Neural cell (in vitro differentiated cells): ENCODE results near the gene KRTAP12-2. TPM values are rescaled to one million over a fixed set of nuclear protein-coding genes. Genes with fewer than 3 reads are reported as not detected.

Experiments used
- H2AFZ ChIP-seq: fragments of 200-600, 300-800 bp; sonication (generic), shearing (Covaris generic); 2 replicates; pipeline ENCODE4 v1.6.0; 2014; ENCODE audit warnings: low read depth, mild to moderate bottlenecking, antibody characterized with exemption, low read length, moderate library complexity
- H3F3A ChIP-seq: fragments of 200-600 bp; shearing (Covaris generic); 2 replicates; pipeline ENCODE4 v1.6.1; 2016; ENCODE audit warnings: mild to moderate bottlenecking, moderate library complexity, mixed read lengths, antibody characterized with exemption, low read length; ENCODE audit not compliant: insufficient read depth, poor library complexity, severe bottlenecking
- H3K27ac ChIP-seq: fragments of 200-600, 300-800 bp; sonication (generic), shearing (Covaris generic); 2 replicates; pipeline ENCODE4 v1.5.1; 2014; ENCODE audit warnings: mild to moderate bottlenecking, low read length, moderate library complexity
- H3K27me3 ChIP-seq: fragments of 300-800, 200-600 bp; sonication (generic), shearing (Covaris generic); 2 replicates; pipeline ENCODE4 v1.6.0; 2014; ENCODE audit warnings: mild to moderate bottlenecking, low read depth, low read length, moderate library complexity; ENCODE audit not compliant: insufficient read depth
- H3K36me3 ChIP-seq: fragments of 300-800, 200-600 bp; sonication (generic), shearing (Covaris generic); 2 replicates; pipeline ENCODE4 v1.5.1; 2014; ENCODE audit warnings: mild to moderate bottlenecking, antibody characterized with exemption, low read length, moderate library complexity; ENCODE audit not compliant: insufficient read depth
- H3K4me2 ChIP-seq: fragments of 300-800, 200-600 bp; sonication (generic), shearing (Covaris generic); 2 replicates; pipeline ENCODE4 v1.6.0; 2014; ENCODE audit warnings: mild to moderate bottlenecking, low read length
- H3K4me3 ChIP-seq: fragments of 300-800, 200-600 bp; sonication (generic), shearing (Covaris generic); 2 replicates; pipeline ENCODE4 v1.5.1; 2014; ENCODE audit warnings: mild to moderate bottlenecking, low read length, moderate library complexity
- H3K79me2 ChIP-seq: fragments of 200-600 bp; shearing (Covaris generic); replicated peaks from 2 replicates; pipeline ENCODE4 v1.6.0; 2014; ENCODE audit warnings: mild to moderate bottlenecking, low read length, moderate library complexity; ENCODE audit not compliant: insufficient read depth
- H3K9ac ChIP-seq: fragments of 300-800, 200-600 bp; sonication (generic), shearing (Covaris generic); 2 replicates; pipeline ENCODE4 v1.6.1; 2016; ENCODE audit warnings: mild to moderate bottlenecking, low read length, mixed read lengths
- H3K9me2 ChIP-seq: fragments of 200-600 bp; shearing (Covaris generic); 2 replicates; pipeline ENCODE4 v1.6.1; 2016; ENCODE audit warnings: mild to moderate bottlenecking, low read length, mixed read lengths; ENCODE audit not compliant: insufficient read depth
- H3K9me3 ChIP-seq: fragments of 200-600, 300-800 bp; sonication (generic), shearing (Covaris generic); 2 replicates; pipeline ENCODE4 v1.6.1; 2016; ENCODE audit warnings: mild to moderate bottlenecking, mixed run types, low read length, moderate library complexity, mixed read lengths
- H4K20me1 ChIP-seq: fragments of 200-600 bp; shearing (Covaris generic); 2 replicates; pipeline ENCODE4 v1.6.1; 2016; ENCODE audit warnings: mild to moderate bottlenecking, mixed run types; ENCODE audit not compliant: insufficient read depth
- CTCF ChIP-seq: fragments of 450-650 bp; IDR thresholded peaks from 2 replicates; pipeline ENCODE4 v1.5.1; 2014; ENCODE audit warnings: antibody characterized with exemption, mild to moderate bottlenecking, moderate library complexity; ENCODE audit not compliant: poor library complexity, severe bottlenecking
- EP300 ChIP-seq: fragments of 450-650 bp; conservative IDR thresholded peaks from 2 replicates; pipeline ENCODE4 v1.6.1; 2014; ENCODE audit warnings: antibody characterized with exemption, mild to moderate bottlenecking, moderate library complexity; ENCODE audit not compliant: poor library complexity, severe bottlenecking
- EZH2 ChIP-seq: fragments of 200-600, 300-800 bp; shearing (Covaris generic), sonication (generic); IDR thresholded peaks from 2 replicates; pipeline ENCODE4 v1.6.1; 2014; ENCODE audit warnings: antibody characterized with exemption, low read length, borderline replicate concordance, mild to moderate bottlenecking; ENCODE audit not compliant: insufficient read depth, poor library complexity, severe bottlenecking
- MXI1 ChIP-seq: fragments of 450-650 bp; conservative IDR thresholded peaks from 2 replicates; pipeline ENCODE4 v1.6.1; 2014; ENCODE audit warnings: antibody characterized with exemption, mild to moderate bottlenecking; ENCODE audit not compliant: poor library complexity, severe bottlenecking
- POLR2AphosphoS5 ChIP-seq: IDR thresholded peaks from 2 replicates; pipeline ENCODE4 v1.6.1; 2012
- RAD21 ChIP-seq: fragments of 450-650 bp; conservative IDR thresholded peaks from 2 replicates; pipeline ENCODE4 v1.6.1; 2014; ENCODE audit warnings: antibody characterized with exemption, mild to moderate bottlenecking, moderate library complexity
- REST ChIP-seq: IDR thresholded peaks from 2 replicates; pipeline ENCODE4 v1.6.1; 2012; ENCODE audit warnings: borderline replicate concordance
- SMC3 ChIP-seq: fragments of 450-650 bp; conservative IDR thresholded peaks from 2 replicates; pipeline ENCODE4 v1.6.1; 2014; ENCODE audit warnings: antibody characterized with exemption, mild to moderate bottlenecking, moderate library complexity; ENCODE audit not compliant: poor library complexity
- TAF1 ChIP-seq: IDR thresholded peaks from 2 replicates; pipeline ENCODE4 v1.6.1; 2012; ENCODE audit warnings: low read depth
- polyA plus RNA-seq: library from polyadenylated mRNA; depleted of rRNA; stranded (reverse); fragments of >200 nt; gene quantifications from 2 replicates; pipeline ENCODE4 v1.2.3, GENCODE V29; 2014

The KRTAP12-2 gene
- polyA plus RNA-seq, 1 donor from 2014 or later = not detected

- no peaks in the 10 kb centered on the region for H3K79me2 ChIP-seq
- H3K4me2 ChIP-seq = no peak overlapping the region
- H4K20me1 ChIP-seq = no peaks in the 10 kb centered on the region
- H3K36me3 ChIP-seq = no peaks in the 10 kb centered on the region
- no peak for TF ChIP-seq CTCF
- TF ChIP-seq RAD21 = no peak
- no peak for TF ChIP-seq EZH2
- no peak for TF ChIP-seq POLR2AphosphoS5
- TF ChIP-seq TAF1 = no peak
- no peaks in the 10 kb centered on the region for H3F3A ChIP-seq
- H3K27me3 ChIP-seq = peaks cover 49% of the 10 kb centered on the region
- no peak overlapping the region for H3K4me3 ChIP-seq
- H3K27ac ChIP-seq = no peak overlapping the region
- no peaks in the 10 kb centered on the region for H3K9me3 ChIP-seq
- no peaks in the 10 kb centered on the region for H3K9me2 ChIP-seq
- no peak overlapping the region for H3K9ac ChIP-seq
- no peak overlapping the region for H2AFZ ChIP-seq
Observed at GRCh38 chr21:44703731-44704635, 37.3 kb upstream of the KRTAP12-2 start.

- no peak overlapping the region for H3K27ac ChIP-seq
Observed at GRCh38 chr21:44702973-44703730, 36.4 kb upstream of the KRTAP12-2 start.

More at GRCh38 chr21:44702973-44703730, 36.4 kb upstream of the KRTAP12-2 start:
- H3K4me3 ChIP-seq = no peak overlapping the region
- H3K9ac ChIP-seq = no peak overlapping the region
- no peaks in the 10 kb centered on the region for H3K9me3 ChIP-seq
- no peak overlapping the region for H2AFZ ChIP-seq
- no peak for TF ChIP-seq REST
- no peak for TF ChIP-seq SMC3
- no peak for TF ChIP-seq TAF1
- no peak for TF ChIP-seq EP300
- TF ChIP-seq RAD21 = no peak
- TF ChIP-seq CTCF = no peak
- no peak for TF ChIP-seq POLR2AphosphoS5
- no peak for TF ChIP-seq MXI1
- no peak for TF ChIP-seq EZH2
- no peaks in the 10 kb centered on the region for H3K79me2 ChIP-seq
- H4K20me1 ChIP-seq = no peaks in the 10 kb centered on the region
- H3K4me2 ChIP-seq = no peak overlapping the region
- H3F3A ChIP-seq = no peaks in the 10 kb centered on the region
- H3K9me2 ChIP-seq = no peaks in the 10 kb centered on the region
- H3K36me3 ChIP-seq = no peaks in the 10 kb centered on the region
- H3K27me3 ChIP-seq = peaks cover 40% of the 10 kb centered on the region
